GM18517 (cell line): ENCODE results near the gene POLR3E.

Experiments used
- ATAC-seq: cut with Tn5 transposase; IDR thresholded peaks from one replicate; pipeline ENCODE4 v1.9.1; 2021; ENCODE audit warnings: mild to moderate bottlenecking, moderate library complexity; ENCODE audit not compliant: unreplicated experiment

Gene POLR3E, protein sequence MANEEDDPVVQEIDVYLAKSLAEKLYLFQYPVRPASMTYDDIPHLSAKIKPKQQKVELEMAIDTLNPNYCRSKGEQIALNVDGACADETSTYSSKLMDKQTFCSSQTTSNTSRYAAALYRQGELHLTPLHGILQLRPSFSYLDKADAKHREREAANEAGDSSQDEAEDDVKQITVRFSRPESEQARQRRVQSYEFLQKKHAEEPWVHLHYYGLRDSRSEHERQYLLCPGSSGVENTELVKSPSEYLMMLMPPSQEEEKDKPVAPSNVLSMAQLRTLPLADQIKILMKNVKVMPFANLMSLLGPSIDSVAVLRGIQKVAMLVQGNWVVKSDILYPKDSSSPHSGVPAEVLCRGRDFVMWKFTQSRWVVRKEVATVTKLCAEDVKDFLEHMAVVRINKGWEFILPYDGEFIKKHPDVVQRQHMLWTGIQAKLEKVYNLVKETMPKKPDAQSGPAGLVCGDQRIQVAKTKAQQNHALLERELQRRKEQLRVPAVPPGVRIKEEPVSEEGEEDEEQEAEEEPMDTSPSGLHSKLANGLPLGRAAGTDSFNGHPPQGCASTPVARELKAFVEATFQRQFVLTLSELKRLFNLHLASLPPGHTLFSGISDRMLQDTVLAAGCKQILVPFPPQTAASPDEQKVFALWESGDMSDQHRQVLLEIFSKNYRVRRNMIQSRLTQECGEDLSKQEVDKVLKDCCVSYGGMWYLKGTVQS

DNA sequence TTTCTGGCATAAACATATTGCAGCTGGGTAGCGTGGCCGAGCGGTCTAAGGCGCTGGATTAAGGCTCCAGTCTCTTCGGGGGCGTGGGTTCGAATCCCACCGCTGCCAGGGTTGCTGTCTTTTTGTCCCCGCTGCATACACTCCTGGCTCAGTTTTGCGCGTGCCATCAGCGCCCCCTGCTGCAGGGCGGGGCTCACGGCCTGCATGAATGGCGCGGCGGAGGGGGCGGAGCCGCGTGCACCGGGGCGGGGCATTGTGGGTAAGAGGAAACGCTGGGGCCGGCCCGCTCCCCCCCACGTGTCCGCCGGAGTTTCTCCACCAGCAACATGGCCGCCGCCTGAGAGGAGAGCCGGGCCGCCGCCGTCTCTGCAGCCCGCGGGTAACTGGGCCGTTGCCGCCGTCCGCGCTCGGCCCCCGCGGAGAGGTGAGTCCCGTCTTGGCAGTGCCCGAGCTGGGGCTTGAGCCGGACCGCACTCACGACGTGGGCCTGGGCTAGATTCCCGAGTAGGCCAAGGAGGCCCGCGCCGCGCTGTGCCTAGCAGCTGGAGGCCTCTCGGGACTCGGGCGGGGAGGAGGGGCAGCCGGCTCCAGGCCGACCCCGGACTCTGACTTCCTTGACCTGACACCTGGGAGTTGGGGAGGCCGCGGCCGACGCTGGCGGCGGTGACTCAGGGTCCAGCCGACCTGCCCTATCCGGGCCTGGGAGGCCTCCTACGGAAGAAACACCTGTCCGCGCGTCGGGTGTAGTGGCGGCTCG is at the start of gene POLR3E:
TSS of gene POLR3E (plus strand) at position 296 of the 757 bp plus-strand sequence. CDS start 5,560 bp downstream, outside the sequence.
- peak; percentile 69 for ATAC-seq

DNA sequence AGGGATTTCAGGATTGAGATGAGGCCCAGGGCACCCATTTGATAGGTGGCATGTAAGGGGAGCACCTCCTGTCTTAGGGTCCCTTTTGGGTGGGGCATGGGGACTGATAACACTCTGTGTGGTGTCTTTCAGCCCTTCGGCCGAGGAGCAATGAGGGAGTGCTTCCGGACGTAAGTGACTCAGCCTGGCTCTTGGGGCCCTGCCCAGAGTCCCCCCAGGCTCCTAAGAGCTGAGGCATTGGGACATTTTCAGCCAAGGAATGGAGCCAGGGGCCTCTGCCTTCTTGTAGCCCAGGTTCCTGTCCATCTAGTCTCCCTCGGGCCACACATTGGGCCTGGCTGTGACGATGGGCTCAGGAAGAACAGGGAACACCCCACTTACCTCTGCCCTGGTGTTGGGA is 46.7 kb upstream of the POLR3E start:
- ATAC-seq = no peak

DNA sequence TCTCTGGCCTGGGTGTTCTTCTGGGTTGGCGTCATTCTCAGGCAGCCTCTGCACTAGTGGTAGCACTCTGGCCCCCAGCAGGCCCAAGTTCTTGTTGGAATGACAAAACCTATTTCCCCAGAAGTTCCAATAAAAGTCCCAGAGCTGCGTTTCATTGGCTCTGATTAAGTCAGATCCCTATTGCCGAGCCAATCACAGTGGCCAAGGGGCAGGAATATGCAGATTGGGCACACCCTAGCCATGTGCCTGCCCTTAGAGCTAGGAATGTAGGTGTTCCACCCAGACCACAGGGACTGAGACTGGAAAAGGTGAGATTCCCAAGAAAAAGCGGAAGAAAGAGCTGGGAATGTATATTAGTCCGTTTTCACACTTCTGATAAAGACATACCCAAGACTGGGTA is 44.9 kb upstream of the POLR3E start:
- no peak for ATAC-seq

DNA sequence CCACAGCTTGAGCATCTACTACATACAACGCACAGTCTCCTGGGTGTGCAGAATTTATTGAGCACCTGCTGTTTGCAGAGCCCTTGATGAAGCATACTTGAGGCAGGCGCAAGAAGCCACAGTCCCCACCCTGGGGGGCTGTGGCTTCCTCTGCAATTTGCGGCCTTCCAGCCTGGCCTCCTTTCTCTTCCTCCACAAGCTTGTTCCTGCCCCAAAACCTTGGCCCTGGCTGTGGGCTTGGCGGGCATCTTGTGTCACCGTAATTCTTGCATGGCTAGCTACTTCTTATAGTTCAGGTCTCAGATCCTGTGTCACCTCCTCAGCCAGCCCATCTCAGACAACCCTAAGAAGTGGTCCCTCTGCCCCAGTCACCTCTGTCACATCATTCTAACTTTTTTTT is 43.9 kb upstream of the POLR3E start:
- ATAC-seq = no peak

DNA sequence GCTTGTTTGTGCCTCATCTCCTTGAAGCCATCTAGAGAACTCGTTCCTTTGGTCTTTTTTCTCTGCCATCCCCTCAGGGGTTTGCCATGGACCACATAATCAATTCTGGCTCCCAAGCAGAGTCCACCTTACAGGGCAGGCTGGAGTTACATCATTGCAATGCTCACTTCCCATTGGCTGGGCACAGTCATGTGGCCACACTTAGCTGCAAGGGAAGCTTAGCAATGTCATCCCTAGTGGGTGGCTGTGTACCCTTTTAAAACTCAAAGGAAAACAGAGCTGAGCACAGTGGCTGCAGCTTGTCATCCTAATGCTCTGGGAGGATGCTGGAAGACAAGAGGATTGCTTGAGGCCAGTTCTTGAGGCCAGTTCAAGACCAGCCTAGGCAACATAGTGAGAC is 41.9 kb upstream of the POLR3E start:
- no peak for ATAC-seq

DNA sequence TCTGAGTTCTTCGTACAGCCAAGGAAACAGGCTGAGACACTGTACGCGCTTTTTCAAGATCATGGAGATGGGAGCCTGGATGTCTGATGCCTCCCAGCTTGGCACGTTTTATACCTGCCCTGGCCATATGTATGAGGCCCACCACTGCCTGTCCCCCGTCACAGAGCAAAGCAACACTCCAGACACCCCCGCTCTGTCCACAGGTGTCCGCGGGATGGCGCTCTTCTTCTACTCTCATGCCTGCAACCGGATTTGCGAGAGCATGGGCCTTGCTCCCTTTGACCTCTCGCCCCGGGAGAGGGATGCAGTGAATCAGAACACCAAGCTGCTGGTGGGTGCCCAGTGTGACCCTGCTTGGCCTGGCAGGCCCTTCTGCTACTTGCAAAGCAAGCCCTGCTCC is 39.8 kb upstream of the POLR3E start:
- ATAC-seq = no peak

DNA sequence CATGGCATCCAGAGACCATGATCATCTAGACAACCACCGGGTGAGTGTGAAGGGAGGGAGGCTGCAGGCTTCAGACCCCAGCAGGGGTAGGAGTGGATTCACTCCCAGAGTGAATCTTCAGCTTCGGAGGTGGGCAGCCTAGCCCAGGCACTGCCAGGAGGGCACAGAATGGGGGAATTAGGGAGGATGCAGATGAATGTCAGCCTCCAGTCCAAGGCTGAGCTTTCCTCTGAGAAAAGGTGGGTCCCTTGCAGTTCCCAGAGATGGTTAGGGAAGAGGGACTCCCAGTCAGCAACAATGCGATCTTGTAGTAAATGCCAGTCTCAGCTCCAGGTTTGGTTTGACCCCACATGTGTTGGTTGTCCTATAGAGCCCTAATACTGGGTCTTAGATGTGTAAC is 36.7 kb upstream of the POLR3E start:
- no peak for ATAC-seq

DNA sequence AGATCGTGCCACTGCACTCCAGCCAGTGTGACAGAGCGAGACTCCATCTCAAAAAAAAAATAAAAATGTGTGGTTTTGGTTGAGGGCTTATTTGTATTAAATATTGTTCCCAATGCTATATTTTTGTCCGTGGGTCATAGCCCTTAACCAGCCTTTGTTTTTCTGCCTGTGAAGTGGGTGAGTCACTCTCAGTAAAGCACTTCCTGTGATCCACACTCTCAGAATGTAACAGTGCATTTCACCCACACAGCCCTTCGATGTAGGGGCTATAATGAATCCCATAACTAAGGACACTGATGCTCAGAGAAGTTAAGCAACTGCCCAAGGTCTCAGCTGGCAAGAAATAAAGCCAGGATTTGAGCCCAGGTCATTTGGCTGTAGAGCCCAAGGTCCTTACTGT is 34.7 kb upstream of the POLR3E start:
- ATAC-seq = no peak

DNA sequence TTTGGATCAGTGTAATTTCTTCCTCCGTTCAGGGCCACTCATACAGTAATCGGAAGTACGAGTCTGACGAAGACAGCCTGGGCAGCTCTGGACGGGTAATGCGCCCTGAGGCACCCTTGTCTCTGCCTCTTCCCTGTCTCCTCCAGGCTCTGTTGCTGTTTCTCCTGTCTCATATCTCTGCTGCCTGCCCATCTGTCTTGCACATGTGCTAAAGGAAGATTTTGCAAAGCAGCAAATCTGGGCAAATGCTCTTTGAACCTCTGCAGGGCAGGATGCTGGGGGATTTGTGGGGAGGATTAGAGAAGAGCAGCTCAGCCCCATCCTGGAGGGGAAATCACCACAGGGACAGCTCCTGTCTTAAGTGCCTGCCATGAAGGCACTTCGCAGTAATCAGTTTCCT is 32.4 kb upstream of the POLR3E start:
- ATAC-seq = no peak

DNA sequence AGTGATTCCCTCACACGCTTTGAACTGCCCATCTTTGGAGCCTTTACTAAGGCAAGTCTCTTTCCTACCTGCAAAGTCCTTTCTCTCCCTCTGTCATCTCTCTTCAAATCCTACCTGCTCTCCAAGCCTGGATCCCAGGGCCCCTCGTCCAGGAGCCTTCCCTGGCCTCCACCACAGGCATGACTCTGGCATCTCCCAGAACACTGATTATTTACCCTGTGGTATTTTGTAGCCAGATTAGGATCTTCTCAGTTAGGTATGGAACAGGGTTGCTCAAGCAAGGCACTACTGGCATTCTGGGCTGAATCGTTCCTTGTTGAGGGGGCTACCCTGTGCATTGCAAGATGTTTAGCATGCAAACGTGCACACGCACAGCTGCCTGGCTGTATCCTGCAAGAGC is 31.9 kb upstream of the POLR3E start:
- no peak for ATAC-seq

DNA sequence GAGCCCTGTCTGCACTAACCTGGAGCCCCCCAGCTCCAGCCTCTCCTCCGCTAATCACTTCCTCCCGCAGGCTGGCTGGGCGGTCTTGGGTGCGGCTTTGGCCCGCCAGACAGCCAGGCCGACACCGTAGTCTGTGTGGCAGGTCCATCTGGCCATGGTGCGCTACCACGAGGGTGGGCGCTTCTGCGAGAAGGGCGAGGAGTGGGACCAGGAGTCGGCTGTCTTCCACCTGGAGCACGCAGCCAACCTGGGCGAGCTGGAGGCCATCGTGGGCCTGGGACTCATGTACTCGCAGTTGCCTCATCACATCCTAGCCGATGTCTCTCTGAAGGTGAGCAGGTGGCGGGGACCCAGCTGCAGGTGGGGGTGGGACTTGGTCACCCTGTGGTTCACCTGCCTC is 30.7 kb upstream of the POLR3E start:
- no peak for ATAC-seq

DNA sequence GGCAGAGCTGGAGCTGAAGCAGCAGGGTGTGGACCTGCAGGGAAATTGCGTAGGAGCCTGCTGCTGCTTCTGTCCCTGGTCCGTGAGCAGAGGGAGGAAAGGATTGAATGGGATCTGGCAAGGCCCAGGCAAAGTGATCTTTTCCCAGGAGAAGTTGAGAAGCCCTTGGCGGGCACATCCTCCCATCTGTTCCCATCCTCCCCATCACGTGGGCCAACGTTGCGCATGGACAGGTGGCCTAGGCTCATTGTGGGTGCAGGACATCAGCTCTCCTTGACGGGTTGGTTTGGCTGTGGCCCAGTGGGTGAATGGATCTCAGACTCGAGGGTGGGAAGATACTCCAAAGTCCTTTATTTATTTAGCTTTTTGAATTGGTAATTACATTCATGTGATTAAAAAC is 29.4 kb upstream of the POLR3E start:
- no peak for ATAC-seq

DNA sequence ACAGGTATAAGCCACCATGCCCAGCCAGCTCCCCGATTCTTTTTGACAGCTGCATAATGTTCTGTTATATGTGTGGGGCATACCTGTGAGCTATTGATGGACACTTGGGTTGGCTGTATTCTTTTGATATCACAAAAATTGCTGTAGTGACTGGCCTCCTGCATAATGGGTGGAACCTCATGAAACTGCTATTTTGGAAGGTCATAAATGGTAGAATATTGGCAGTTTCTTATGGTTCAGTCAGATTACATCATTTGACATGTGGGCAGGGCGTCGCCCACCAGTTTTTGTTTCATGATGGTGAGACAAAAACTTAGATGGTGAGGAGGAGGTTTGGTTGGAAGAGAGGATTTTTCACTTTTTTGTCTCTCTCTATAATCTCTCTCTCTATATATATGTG is 26.7 kb upstream of the POLR3E start:
- no peak for ATAC-seq

DNA sequence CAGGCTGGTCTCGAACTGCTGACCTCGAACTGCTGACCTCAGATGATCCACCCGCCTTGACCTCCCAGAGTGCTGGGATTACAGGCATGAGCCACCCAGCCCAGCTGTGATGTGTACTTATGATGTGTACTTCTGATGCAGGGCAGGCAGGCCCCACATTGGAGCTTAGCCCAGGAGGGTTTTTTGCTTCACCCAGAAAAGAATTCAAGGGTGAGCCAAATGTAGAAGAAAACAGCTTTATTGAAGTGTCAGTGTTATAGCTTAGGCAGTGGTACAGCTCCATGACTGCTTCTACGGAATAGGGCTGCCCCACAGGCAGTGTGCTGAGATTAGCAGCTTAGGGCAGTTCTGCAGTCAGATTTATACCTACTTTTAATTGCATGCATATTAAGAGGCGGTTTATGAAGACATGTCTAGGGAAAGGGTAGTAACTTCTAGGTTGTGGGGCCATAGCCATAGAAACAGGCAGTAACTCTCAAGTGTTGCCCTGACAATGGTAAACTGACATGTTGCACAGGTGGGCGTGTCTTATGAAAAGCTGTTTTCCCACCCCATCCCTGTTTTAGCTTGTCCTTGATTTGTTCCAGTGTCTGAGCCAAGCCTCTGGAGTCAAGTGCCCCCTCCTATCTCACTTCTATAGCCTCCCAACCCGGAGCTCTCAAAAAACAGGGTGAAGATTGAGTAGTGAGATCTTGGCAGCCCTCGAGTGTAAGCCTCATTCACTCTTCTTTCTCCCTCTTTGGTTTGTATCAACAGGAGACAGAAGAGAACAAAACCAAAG is 24.1 kb upstream of the POLR3E start:
- ATAC-seq = no peak

DNA sequence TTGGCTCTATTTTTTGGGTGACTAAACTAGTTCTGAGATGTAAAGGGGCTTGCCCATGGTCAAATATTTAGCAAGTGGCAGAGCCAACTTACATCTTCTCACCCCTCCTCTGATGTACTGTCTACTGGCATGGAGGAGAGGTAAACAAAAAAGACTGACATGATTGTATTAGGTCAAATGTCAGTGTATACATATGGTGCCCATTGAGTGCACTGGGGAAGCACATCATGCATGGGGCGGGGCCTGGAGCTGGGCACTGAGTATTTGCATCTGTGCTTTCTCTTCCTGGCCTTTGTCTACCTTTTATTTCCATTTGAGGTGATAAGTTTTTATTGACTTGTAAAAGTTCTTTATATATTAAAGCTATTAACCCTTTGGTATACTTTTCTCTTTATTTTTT is 22.3 kb upstream of the POLR3E start:
- ATAC-seq = no peak

DNA sequence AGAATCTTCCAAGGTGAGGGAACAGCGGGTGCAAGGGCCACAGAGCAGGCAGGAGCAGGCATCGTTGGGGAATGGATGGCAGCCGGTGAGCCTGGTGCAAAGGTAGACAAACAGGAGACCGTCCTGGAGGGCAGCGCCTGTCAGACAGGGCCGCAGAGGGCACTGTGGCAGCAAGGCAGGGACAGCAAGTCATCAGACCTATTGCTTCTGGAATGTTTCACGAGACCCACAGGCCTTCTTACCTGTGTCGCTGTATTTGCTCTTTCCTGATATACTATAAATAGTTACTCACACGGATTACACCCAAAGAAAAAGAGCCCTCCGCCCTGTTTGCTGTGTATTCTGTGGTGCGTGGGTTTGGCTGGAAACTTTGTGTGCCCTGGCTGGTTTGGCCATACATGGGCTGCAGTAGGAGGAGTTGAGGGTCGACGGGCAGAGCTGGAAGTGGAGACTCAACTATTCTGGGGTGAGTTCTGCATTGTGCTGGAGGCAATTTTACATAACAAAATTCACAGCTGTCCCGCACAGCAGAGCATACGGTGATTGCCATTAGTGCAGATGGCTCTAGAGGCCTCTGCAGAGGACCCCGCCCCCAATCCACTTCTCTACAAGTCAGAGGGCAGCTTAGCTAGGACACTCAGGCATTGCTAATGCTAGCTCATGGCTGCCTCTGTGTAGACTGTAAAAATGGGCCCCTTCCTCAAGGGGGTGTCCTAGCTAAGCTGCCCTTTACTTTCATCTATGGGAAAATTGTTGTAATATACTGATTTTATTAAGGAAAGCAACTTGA is 18.6 kb upstream of the POLR3E start:
- ATAC-seq = no peak

DNA sequence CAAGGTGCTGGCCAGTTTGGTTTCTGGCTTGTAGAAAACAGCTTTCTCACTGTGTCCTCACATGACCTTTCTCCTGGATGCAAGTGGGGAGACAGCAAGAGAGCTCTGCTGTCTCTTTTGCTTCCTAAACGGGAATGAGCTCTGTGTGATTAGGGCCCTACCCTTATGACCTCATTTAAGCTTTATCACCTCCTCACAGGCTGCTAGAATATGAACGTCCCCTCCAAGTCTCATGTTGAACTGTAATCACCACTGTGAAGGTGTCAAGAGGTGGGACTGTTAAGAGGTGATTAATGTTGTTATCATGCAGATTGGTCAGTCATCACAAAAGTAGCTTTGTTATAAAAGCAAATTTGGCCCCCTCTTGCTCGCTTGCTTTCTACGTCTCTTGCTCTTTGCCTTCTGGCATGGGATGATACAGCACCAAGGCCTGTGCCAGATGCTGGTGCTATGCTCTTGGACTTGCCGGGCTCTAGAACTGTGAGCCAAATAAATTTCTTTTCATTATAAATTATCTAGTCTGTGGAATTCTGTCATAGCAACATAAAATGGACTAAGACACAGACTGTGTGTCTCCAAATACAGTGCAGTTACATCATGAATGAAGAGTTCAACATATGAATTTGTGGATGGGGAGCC is 14.8 kb upstream of the POLR3E start:
- no peak for ATAC-seq

DNA sequence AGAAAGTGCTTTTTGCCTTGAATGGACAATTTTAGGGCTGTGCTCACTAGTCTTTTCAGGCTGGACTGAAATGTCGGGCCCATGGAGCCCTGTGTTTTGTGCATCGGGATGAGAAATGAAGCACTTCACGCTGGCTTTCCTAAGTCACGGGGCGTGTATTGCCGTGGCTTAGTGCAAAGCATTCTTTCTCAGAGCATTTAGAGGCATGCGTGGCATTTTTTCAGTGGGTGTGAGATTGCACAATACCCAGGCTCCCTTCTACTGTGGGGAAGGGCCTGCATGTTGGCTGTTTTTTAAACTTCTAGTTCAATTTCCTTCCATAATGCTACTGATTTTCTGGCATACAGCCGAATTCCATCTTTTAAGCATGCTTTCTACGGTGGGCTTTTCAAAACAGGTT is 12.6 kb upstream of the POLR3E start:
- ATAC-seq = no peak

DNA sequence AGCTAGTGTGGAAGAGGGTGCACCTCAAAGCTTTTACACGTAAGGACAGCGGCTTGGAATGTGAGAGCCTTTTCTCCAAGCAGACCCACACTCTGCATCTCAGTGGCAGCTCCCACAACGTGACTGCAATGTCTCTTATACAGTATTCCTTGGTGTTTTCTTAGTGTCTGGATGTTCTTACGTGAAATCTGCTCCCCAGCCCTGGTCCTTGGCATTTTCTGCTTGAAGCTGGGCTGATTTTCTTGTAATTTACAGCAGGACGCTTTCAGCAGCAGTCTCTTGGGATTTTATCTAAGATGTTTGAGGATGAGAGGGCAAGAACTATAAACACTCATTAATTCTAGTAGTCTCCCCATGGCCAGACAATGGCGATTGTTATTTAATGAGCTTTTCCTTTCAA is 12.1 kb upstream of the POLR3E start:
- no peak for ATAC-seq

DNA sequence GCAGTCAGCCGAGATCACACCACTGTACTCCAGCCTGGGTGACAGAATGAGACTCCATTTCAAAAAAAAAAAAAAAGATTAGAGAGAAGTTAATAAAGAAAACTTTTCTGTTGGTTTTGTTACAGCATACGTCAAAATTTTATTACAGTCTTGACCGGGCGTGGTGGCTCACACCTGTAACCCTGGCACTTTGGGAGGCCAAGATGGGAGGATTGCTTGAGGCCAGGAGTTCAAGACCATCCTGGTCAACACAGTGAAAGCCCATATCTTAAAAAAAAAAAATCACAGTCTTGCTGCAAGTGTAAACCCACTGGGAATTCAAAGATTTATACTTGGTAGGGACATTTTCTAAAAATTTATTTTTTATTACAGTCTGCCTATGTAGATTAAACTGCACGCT is 6.2 kb upstream of the POLR3E start:
- ATAC-seq = no peak
